Fibroblast of skin of abdomen (primary cell): ENCODE measurements around the gene TH.

Experiments
- DNase-seq: peaks from one replicate; pipeline ENCODE4 v3.0.0-alpha.2; 2013

Gene TH

GRCh38 chr11:2139621-2140337 lies 31.8 kb downstream of the TH start:
- DNase-seq, result no peak

- no peak for DNase-seq
Measured at GRCh38 chr11:2139123-2139521, 32.5 kb downstream of the TH start, which contains the start of gene IGF2. Gene IGF2 (minus strand): TSS chr11:2139389. CDS start chr11:2135523, 3,866 bp downstream.

- DNase-seq, result no peak
Measured at GRCh38 chr11:2138431-2139122, 33.0 kb downstream of the TH start.

GRCh38 chr11:2138068-2138430 lies 33.6 kb downstream of the TH start:
- DNase-seq, result no peak

GRCh38 chr11:2137202-2138067 lies 34.2 kb downstream of the TH start:
- DNase-seq, result peak; percentile 29

- DNase-seq, result no peak
Measured at GRCh38 chr11:2136952-2137201, 34.7 kb downstream of the TH start.

- no peak for DNase-seq
Measured at GRCh38 chr11:2136209-2136951, 35.2 kb downstream of the TH start.

GRCh38 chr11:2135648-2136201 lies 35.9 kb downstream of the TH start:
- DNase-seq, result no peak

- DNase-seq, result no peak
Measured at GRCh38 chr11:2135018-2135569, 36.5 kb downstream of the TH start.

- DNase-seq, result no peak
Measured at GRCh38 chr11:2134022-2135010, 37.3 kb downstream of the TH start.

- no peak for DNase-seq
Measured at GRCh38 chr11:2133241-2134021, 38.2 kb downstream of the TH start.

GRCh38 chr11:2132874-2133240 lies 38.8 kb downstream of the TH start:
- DNase-seq, result no peak

GRCh38 chr11:2132246-2132645 lies 39.4 kb downstream of the TH start:
- DNase-seq, result no peak

- DNase-seq, result no peak
Measured at GRCh38 chr11:2131371-2132236, 40.0 kb downstream of the TH start.

- no peak for DNase-seq
Measured at GRCh38 chr11:2130881-2131352, 40.7 kb downstream of the TH start.

GRCh38 chr11:2129699-2130366 lies 41.8 kb downstream of the TH start:
- DNase-seq, result no peak

- DNase-seq, result no peak
Measured at GRCh38 chr11:2129308-2129698, 42.3 kb downstream of the TH start.

GRCh38 chr11:2128511-2129307 lies 42.9 kb downstream of the TH start:
- DNase-seq, result no peak
